Neuron (in vitro differentiated cells): ENCODE data around the gene SDK1.

Experiments
- H2AFZ ChIP-seq: one replicate; pipeline ENCODE4 v1.6.1; 2013; ENCODE audit warnings: low read depth, mild to moderate bottlenecking, inconsistent platforms, low read length, moderate library complexity
- H3K27me3 ChIP-seq: one replicate; pipeline ENCODE4 v1.6.1; 2013; ENCODE audit warnings: low read length; ENCODE audit not compliant: insufficient read depth
- H3K36me3 ChIP-seq: one replicate; pipeline ENCODE4 v1.6.1; 2013; ENCODE audit warnings: low read length; ENCODE audit not compliant: insufficient read depth
- H3K4me1 ChIP-seq: one replicate; pipeline ENCODE4 v1.6.1; 2013; ENCODE audit warnings: low read length; ENCODE audit not compliant: insufficient read depth
- H3K4me3 ChIP-seq: 2 replicates; pipeline ENCODE4 v1.5.1; 2013; ENCODE audit warnings: mild to moderate bottlenecking, low read length, moderate library complexity
- H3K9me3 ChIP-seq: one replicate; pipeline ENCODE4 v1.6.1; 2013; ENCODE audit warnings: low read length

Gene SDK1

GRCh38 chr7:4049202-4049601 lies 748.1 kb downstream of the SDK1 start:
- H3K4me3 ChIP-seq, result no peak overlapping the region
- no peak overlapping the region for H2AFZ ChIP-seq
- peaks cover 2% of the 10 kb centered on the region for H3K36me3 ChIP-seq
- H3K4me1 ChIP-seq, result no peaks in the 10 kb centered on the region
- peaks cover 2% of the 10 kb centered on the region for H3K9me3 ChIP-seq
- H3K27me3 ChIP-seq, result no peaks in the 10 kb centered on the region

DNA sequence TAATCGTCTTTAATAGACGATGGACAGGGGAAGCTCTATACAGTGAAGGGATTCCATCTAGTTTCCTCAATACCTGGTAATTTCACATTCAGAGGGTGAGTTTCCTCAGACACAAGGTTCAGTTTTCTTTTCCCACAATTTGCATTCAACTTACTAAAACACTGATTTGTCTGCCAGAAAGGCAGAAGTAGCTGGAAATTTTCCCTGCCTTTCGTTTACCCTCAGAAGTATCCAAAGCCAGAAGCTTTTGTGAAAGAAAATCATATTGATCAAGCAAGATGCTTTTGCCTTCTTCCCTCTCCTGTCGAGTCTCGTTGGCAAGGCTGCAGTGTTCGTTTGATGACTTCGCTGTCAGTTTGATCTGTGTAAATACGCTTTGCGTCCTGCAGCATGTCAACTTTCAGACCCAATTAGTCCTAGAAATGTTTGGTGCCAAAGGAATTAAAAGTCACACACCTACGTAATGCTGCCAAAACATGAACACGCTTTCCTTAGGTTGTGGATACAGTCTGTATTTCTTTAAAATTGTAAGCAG lies 749.1 kb downstream of the SDK1 start:
- Histone ChIP-seq H2AFZ (no peak overlapping the region), H3K4me1 (no peaks in the 10 kb centered on the region), H3K9me3 (peaks cover 2% of the 10 kb centered on the region), H3K27me3 (no peaks in the 10 kb centered on the region), H3K36me3 (peaks cover 2% of the 10 kb centered on the region), H3K4me3 (no peak overlapping the region)

DNA sequence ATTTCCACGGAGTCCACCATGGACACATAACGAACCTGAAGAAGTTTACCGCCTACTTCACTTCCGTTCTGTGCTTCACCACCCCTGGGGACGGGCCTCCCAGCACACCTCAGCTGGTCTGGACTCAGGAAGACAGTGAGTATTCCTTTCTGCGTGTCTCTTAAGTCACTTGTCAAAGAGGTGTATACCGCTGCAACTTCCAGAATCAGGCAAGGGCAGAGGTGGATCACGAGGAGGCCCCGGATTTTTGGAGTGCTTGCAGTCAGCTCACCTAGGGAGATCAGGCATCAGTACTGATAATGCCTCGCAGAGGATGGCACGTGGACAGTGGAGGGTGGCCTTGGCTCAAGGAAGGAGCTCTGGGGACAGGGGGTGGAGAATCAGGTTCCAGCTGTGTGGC lies 750.6 kb downstream of the SDK1 start:
- peaks cover 10% of the 10 kb centered on the region for H3K9me3 ChIP-seq
- H3K27me3 ChIP-seq, result no peaks in the 10 kb centered on the region
- no peak overlapping the region for H2AFZ ChIP-seq
- peaks cover 2% of the 10 kb centered on the region for H3K36me3 ChIP-seq
- H3K4me1 ChIP-seq, result no peaks in the 10 kb centered on the region
- H3K4me3 ChIP-seq, result no peak overlapping the region

- Histone ChIP-seq H3K9me3 (peaks cover 14% of the 10 kb centered on the region), H3K36me3 (peaks cover 2% of the 10 kb centered on the region), H2AFZ (no peak overlapping the region), H3K4me3 (no peak overlapping the region), H3K27me3 (no peaks in the 10 kb centered on the region), H3K4me1 (no peaks in the 10 kb centered on the region)
Measured at GRCh38 chr7:4052130-4052529, 751.1 kb downstream of the SDK1 start.

DNA sequence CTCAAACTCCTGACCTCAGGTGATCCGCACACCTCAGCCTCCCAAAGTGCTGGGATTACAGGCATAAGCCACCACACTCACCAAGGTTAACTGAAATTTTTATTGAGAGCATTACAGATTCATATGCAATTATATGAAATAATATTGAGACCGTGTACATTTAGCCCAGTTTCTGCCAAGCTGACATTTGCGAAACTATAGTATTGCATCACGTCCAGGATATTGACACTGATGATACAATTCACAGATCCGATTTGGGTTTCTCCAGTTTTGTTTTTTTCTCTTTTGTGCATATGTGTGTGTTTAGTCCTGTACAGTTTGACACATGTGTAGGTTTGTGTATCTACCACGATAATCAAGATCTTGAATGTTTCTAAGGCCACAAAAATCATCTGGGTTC lies 753.1 kb downstream of the SDK1 start:
- Histone ChIP-seq H3K9me3 (peaks cover 14% of the 10 kb centered on the region), H3K36me3 (peaks cover 2% of the 10 kb centered on the region), H3K27me3 (no peaks in the 10 kb centered on the region), H2AFZ (no peak overlapping the region), H3K4me1 (no peaks in the 10 kb centered on the region), H3K4me3 (no peak overlapping the region)

GRCh38 chr7:4056552-4057288 lies 755.7 kb downstream of the SDK1 start:
- Histone ChIP-seq H2AFZ (no peak overlapping the region), H3K4me1 (no peaks in the 10 kb centered on the region), H3K4me3 (no peak overlapping the region), H3K9me3 (peaks cover 14% of the 10 kb centered on the region), H3K36me3 (peaks cover 2% of the 10 kb centered on the region), H3K27me3 (no peaks in the 10 kb centered on the region)

DNA sequence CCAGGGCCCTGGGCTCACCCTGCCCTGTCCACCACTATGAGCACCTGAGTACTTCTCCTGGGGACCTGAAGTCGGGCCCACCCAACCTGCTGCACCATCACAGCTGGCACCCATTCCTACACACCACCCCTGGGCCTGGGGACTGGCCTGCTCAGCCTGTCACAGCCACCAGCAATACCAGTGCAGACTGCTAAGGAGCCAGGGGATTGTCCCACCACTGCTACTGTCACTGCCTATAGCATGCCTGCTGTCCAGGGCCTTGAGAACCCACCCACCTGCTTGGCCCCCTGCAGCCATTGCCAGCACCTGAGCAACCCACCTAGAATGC lies 756.2 kb downstream of the SDK1 start:
- Histone ChIP-seq H2AFZ (no peak overlapping the region), H3K36me3 (peaks cover under 1% of the 10 kb centered on the region), H3K4me1 (no peaks in the 10 kb centered on the region), H3K9me3 (peaks cover 14% of the 10 kb centered on the region), H3K27me3 (no peaks in the 10 kb centered on the region), H3K4me3 (no peak overlapping the region)

- no peak overlapping the region for H2AFZ ChIP-seq
- H3K9me3 ChIP-seq, result peaks cover 14% of the 10 kb centered on the region
- no peak overlapping the region for H3K4me3 ChIP-seq
- H3K4me1 ChIP-seq, result no peaks in the 10 kb centered on the region
- no peaks in the 10 kb centered on the region for H3K27me3 ChIP-seq
- H3K36me3 ChIP-seq, result no peaks in the 10 kb centered on the region
Measured at GRCh38 chr7:4058158-4058557, 757.1 kb downstream of the SDK1 start.

DNA sequence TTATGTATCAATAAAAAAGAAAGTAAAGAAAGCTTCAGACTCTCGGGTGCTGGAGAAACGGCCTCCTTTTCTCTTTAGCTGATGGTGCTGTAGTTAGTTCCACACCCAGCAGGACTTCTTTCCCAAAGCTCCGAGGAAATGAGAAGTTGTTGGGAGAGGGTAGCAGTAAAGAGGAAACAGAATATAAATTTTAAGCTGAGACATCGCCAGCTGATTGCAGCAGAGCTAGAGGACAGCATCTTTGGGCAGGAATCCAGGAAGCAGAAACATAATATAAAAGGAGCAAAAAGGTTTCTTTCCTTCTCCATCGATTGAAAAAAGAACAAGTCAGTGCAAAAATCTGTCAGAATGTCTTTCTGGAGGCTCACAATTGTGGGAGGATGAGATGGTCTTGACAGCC lies 764.1 kb downstream of the SDK1 start:
- H2AFZ ChIP-seq, result no peak overlapping the region
- H3K9me3 ChIP-seq, result no peaks in the 10 kb centered on the region
- H3K4me3 ChIP-seq, result no peak overlapping the region
- peaks cover 2% of the 10 kb centered on the region for H3K36me3 ChIP-seq
- H3K4me1 ChIP-seq, result no peaks in the 10 kb centered on the region
- no peaks in the 10 kb centered on the region for H3K27me3 ChIP-seq

GRCh38 chr7:4066206-4066605 lies 765.2 kb downstream of the SDK1 start:
- no peaks in the 10 kb centered on the region for H3K27me3 ChIP-seq
- no peak overlapping the region for H2AFZ ChIP-seq
- H3K36me3 ChIP-seq, result peaks cover 3% of the 10 kb centered on the region
- H3K9me3 ChIP-seq, result no peaks in the 10 kb centered on the region
- no peak overlapping the region for H3K4me3 ChIP-seq
- no peaks in the 10 kb centered on the region for H3K4me1 ChIP-seq

GRCh38 chr7:4066626-4067475 lies 765.8 kb downstream of the SDK1 start:
- no peaks in the 10 kb centered on the region for H3K27me3 ChIP-seq
- no peaks in the 10 kb centered on the region for H3K9me3 ChIP-seq
- peaks cover 3% of the 10 kb centered on the region for H3K36me3 ChIP-seq
- no peak overlapping the region for H2AFZ ChIP-seq
- no peaks in the 10 kb centered on the region for H3K4me1 ChIP-seq
- no peak overlapping the region for H3K4me3 ChIP-seq

DNA sequence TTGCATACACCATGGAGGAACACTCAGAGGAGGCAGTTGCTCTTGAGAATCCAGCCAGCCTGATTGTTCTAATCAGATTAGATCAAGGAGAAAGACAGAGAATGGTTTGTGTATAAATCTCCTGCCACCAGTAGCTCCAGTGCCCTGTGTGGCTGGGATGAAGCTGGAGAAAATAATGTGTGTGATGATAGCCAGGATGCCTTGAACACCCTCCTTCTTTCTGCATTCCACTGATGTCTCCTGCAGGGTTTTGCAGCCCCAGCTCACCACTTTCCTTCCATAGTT lies 766.4 kb downstream of the SDK1 start:
- Histone ChIP-seq H3K4me1 (no peaks in the 10 kb centered on the region), H3K9me3 (no peaks in the 10 kb centered on the region), H2AFZ (no peak overlapping the region)

GRCh38 chr7:4067874-4068273 lies 766.8 kb downstream of the SDK1 start:
- Histone ChIP-seq H2AFZ (no peak overlapping the region), H3K4me1 (no peaks in the 10 kb centered on the region), H3K4me3 (no peak overlapping the region), H3K9me3 (no peaks in the 10 kb centered on the region), H3K36me3 (peaks cover 3% of the 10 kb centered on the region), H3K27me3 (no peaks in the 10 kb centered on the region)

More for the DNA sequence above, 766.4 kb downstream of the SDK1 start:
- no peak overlapping the region for H3K4me3 ChIP-seq
- H3K27me3 ChIP-seq, result no peaks in the 10 kb centered on the region
- H3K36me3 ChIP-seq, result peaks cover 3% of the 10 kb centered on the region
